ENCODE data around the gene M1AP. TPM values are rescaled to one million over a fixed set of nuclear protein-coding genes. Genes with fewer than 3 reads are reported as not detected.
"Not testable (repeated sequence)": the region's sequence is repeated elsewhere in the genome, so short reads cannot be mapped to it uniquely, and the experiment has no call there.

M1AP gene
- total and polyA plus RNA-seq, 10 donors = 0.26 to 2.0 (median 0.65) TPM

DNA sequence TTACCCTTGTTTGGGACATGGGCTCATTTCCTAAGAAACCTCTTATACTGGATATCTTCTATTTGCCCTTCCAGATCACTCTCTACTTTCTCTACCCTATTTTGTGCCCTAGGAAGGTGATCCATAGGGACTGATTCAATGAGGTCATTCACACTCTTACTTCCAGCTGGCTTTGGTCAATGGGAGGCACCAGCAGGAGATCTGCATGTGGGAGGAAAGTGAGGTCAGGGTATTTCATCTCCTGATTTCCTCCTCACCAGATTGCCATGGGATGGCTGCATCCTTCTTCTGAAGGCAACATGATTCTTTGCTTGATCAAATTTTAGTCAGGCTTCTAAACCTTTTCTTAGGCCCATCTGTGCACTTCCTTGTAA is 15.2 kb downstream of the M1AP start:
- Histone ChIP-seq H3K27me3 (replicated peaks in 1 of 7) (no peaks in the 10 kb centered on the region), H3K4me1 (no peaks in the 10 kb centered on the region), H3K4me3 (no peak overlapping the region), H3K9me3 (peaks cover 0 to 5% (median 0%) of the 10 kb centered on the region in 8 donors), H3K27ac (peak overlapping the region in 1 of 8 donors; percentile 34), H3K36me3 (no peaks in the 10 kb centered on the region)
- TF ChIP-seq POLR2A (IDR thresholded peaks at IDR 0.05) (no peak), POLR2AphosphoS5 (IDR thresholded peaks at IDR 0.05) (no peak)
- TF ChIP-seq, protein P1, sequence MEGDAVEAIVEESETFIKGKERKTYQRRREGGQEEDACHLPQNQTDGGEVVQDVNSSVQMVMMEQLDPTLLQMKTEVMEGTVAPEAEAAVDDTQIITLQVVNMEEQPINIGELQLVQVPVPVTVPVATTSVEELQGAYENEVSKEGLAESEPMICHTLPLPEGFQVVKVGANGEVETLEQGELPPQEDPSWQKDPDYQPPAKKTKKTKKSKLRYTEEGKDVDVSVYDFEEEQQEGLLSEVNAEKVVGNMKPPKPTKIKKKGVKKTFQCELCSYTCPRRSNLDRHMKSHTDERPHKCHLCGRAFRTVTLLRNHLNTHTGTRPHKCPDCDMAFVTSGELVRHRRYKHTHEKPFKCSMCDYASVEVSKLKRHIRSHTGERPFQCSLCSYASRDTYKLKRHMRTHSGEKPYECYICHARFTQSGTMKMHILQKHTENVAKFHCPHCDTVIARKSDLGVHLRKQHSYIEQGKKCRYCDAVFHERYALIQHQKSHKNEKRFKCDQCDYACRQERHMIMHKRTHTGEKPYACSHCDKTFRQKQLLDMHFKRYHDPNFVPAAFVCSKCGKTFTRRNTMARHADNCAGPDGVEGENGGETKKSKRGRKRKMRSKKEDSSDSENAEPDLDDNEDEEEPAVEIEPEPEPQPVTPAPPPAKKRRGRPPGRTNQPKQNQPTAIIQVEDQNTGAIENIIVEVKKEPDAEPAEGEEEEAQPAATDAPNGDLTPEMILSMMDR (IDR thresholded peaks at IDR 0.05 in 8 of 11, conservative IDR thresholded peaks at IDR 0.05 in 3 of 11) = no peak
- intact Hi-C loops (cut with DNase I; ENCODE audit: low total_unique reads) = no loop called here
- DNase-seq = no peak

DNA sequence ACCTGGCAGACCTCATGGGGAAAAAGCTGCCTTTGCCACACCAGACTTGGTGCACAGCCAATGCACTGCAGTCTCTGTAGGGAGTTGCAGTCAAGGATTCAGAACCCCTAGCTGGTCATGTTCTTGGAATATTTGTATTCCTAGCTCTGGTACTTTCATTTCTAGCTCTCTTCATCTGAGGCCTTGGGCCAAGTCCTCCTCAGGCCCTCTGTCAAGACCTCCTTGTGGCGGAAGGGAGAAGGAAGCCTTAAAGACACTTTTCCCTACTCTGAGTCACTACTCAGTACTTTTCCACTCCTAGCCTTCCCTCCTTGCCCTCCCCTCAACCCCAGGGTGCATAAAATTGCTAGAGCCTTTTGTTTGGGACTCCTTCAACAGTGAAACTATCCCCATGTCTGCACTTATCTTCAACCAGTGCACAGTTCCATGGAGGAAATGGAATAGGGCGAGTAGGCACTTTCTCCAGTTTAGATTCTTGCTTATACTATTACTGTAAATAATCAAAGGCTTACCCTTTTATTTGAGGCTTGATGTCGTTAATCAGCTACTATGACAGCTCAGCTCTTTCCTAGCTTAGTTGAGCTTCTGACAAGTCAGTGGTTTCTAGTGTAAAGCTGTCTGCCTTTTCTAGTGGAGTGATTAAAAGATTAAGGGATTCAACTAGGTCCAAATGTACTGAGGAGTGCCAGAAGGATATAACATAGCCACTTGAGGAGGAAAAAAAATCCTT is 15.8 kb downstream of the M1AP start:
- 75 to 86% (median 80%) methylated on average over 3 of the region's 3 CpGs for WGBS, 5 donors
- Histone ChIP-seq H3K9me3 (peaks cover 0 to 5% (median 0%) of the 10 kb centered on the region in 8 donors), H3K4me1 (no peaks in the 10 kb centered on the region), H3K4me3 (no peak overlapping the region), H3K27ac (peak overlapping the region in 1 of 8 donors; percentile 34), H3K27me3 (replicated peaks in 1 of 7) (no peaks in the 10 kb centered on the region), H3K36me3 (no peaks in the 10 kb centered on the region)
- no peak for DNase-seq
- intact Hi-C loops (cut with DNase I; ENCODE audit: low total_unique reads) = no loop called here
- TF ChIP-seq POLR2AphosphoS5 (IDR thresholded peaks at IDR 0.05) = no peak
- no peak for TF ChIP-seq POLR2A (IDR thresholded peaks at IDR 0.05)
- TF ChIP-seq, protein P1 (IDR thresholded peaks at IDR 0.05 in 8 of 11, conservative IDR thresholded peaks at IDR 0.05 in 3 of 11) = no peak

DNA sequence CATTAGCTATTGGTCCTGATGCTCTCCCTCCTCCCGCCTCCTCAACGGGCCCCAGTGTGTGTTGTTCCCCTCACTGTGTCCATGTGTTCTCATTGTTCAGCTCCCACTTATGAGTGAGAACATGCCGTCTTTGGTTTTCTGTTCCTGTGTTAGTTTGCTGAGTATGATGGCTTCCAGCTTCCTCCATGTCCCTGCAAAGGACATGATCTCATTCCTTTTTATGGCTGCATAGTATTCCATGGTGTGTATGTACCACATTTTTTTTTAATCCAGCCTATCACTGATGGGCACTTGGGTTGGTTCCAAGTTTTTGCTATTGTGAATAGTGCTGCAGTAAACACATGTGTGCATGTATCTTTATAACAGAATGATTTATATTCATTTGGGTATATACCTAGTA is 17.7 kb downstream of the M1AP start:
- H3K4me3 ChIP-seq; H3K27ac ChIP-seq; H3K36me3 ChIP-seq; H3K9me3 ChIP-seq; H3K27me3 ChIP-seq (replicated peaks in 1 of 7); DNase-seq; H3K4me1 ChIP-seq; intact Hi-C loops (cut with DNase I; ENCODE audit: low total_unique reads): not testable (repeated sequence)
- WGBS, 5 donors = 94 to 99% (median 96%) methylated on average over 3 of the region's 3 CpGs

DNA sequence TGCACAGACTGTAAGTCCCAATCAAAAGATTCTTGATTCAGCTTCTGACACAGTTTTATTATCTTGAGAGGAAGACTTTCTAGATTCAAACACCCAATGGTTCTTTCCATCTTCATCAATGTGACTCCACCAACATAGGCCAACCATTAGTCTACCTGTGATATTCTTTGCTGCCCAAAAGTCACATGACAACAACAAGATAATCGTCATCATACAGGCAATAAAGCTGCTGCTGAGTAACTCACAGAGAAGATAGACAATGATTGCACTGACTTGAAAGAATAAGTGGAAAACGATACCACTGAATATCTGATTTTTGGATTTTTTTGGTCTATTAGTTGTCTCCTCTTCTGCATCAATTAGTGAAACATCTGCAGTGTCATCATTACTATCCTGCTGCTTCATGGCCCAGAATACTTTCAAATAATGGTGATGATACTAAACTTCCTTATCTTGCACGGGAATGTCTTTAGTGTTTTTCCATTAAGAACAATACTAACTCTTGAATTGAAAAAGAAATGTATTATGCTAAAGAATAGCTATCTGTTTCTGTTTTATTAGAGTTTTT is 19.5 kb downstream of the M1AP start:
- H3K4me1 ChIP-seq = no peaks in the 10 kb centered on the region
- H3K36me3 ChIP-seq = no peaks in the 10 kb centered on the region
- H3K27ac ChIP-seq = no peak overlapping the region
- no peak for DNase-seq
- no peak overlapping the region for H3K4me3 ChIP-seq
- TF ChIP-seq POLR2AphosphoS5 (IDR thresholded peaks at IDR 0.05) (no peak), POLR2A (IDR thresholded peaks at IDR 0.05) (no peak)
- TF ChIP-seq, protein P1 (IDR thresholded peaks at IDR 0.05 in 8 of 11, conservative IDR thresholded peaks at IDR 0.05 in 3 of 11) = no peak
- WGBS, 5 donors = 59 to 77% (median 65%) methylated on average over 3 of the region's 3 CpGs
- H3K9me3 ChIP-seq = peaks cover 0 to 5% (median 0%) of the 10 kb centered on the region in 8 donors
- intact Hi-C loops (cut with DNase I; ENCODE audit: low total_unique reads) = no loop called here
- H3K27me3 ChIP-seq (replicated peaks in 1 of 7) = no peaks in the 10 kb centered on the region

Data from spleen (tissue), 11 donors.